Activated CD4-positive, alpha-beta T cell treated with anti-CD3 and anti-CD28 coated beads, Interleukin-2, Interleukin-4, amounts not matched to agents 100 ng/mL and 50 ng/mL, durations not matched to agents 16 hours and 8 hours (primary cell): ENCODE data around the gene TOMM34.

Experiments
- DNase-seq: peaks from one replicate; pipeline ENCODE4 v3.0.0-alpha.2; 2020; ENCODE audit warnings: low spot score

The TOMM34 gene

GRCh38 chr20:44960103-44960852, at the start of gene TOMM34:
Gene TOMM34, minus strand, starts transcription at chr20:44960397. Its CDS starts 64 bp downstream, at chr20:44960333.
- DNase-seq, result peak; percentile 95

DNA sequence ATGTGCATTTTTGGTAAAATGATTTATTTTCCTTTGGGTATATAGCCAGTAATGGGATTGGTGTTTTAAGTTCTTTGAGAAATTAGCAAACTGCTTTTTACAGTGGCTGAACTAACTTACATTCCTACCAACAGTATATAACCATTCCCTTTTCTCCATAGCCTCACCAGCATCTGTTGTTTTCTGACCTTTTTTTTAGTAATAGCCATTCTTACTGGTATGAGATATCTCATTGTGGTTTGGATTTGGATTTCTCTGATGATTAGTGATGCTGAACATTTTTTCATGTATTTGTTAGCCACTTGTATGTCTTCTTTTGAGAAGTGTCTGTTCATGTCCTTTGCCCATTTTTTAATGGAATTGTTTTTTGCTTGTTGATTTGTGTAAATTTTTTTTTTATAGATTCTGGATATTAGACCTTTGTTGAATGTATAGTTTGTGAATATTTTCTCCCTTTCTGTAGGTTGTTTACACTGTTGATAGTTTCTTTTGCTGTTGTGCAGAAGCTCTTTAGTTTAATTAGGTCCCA, 48.4 kb upstream of the TOMM34 start:
- no peak for DNase-seq

DNA sequence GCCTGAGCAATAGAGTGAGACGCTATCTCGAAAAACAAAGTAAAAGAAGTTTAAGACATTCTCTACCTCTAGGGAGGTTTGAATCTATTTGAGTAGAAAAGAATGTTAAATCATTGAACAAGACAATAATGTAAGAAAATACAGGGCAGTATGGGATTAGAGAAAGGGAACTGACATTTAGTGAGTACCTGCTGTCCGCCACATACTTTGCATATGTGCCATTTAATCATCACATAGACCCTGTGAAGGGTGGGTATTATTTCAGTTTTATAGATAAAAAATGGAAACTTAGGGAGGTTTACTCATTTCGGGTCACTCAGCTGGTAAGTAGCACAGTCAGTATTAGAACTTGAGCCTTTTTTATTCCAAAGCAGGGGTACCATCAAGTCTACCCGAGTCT, 37.5 kb upstream of the TOMM34 start:
- DNase-seq, result no peak

DNA sequence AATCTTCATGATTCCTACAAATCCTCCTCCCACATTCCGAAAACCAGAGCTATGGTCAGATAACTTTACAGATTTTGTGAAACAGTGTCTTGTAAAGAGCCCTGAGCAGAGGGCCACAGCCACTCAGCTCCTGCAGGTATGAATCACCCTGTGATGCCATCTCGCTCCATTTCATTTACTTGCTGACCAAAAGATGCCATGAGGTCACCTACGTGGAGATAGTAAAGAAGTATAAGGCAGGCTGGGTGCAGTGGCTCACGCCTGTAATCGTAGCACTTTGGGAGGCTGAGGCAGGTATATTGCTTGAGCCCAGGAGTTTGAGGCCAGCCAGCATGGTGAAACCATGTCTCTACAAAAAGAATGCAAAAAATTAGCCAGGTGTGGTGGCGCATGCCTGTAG, 37.0 kb upstream of the TOMM34 start:
- DNase-seq, result no peak

- peak; percentile 52 for DNase-seq
Measured at GRCh38 chr20:44993343-44993742, 33.1 kb upstream of the TOMM34 start.

DNA sequence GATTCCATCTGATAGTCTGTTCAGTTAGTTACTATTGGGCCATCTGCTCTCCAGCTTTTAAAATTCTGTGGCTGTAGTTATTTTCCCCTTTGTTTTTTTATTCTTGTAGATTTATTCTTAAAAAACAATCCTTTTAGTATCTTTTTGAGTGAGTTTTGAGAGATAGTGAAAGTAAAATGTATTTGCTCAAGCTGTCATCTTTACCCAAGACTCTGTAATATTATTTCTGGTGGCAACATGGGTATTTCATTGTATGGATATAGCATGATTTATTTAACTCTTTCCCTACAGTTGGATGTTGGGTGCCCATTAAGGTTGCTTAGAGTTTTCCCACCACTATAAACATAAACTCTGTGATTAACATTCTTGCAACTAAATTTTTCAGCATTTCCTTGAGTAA, 30.8 kb upstream of the TOMM34 start:
- DNase-seq, result no peak

DNA sequence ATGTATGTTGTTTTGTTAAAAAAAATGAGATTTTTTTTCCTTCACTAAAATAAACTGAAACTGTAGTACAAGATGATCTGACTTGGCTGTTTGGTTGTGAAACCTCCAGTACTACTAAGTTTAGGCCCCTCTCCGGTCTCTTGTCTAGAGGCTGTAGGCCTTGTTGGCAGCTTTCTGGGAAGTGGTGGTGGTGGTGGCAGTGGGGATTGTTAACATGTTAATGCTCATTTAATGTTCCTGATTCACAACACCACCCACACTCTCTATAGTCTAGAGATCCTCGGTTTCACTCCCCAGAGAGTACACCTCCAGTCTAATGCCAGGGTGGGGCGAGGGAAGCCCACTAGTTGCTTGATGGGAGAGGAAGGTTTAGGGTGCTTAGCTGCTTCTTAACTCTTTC, 30.2 kb upstream of the TOMM34 start:
- peak; percentile 72 for DNase-seq

GRCh38 chr20:44988631-44989171, 28.5 kb upstream of the TOMM34 start:
- no peak for DNase-seq

- DNase-seq, result no peak
Measured at GRCh38 chr20:44983093-44983674, 23.0 kb upstream of the TOMM34 start.

DNA sequence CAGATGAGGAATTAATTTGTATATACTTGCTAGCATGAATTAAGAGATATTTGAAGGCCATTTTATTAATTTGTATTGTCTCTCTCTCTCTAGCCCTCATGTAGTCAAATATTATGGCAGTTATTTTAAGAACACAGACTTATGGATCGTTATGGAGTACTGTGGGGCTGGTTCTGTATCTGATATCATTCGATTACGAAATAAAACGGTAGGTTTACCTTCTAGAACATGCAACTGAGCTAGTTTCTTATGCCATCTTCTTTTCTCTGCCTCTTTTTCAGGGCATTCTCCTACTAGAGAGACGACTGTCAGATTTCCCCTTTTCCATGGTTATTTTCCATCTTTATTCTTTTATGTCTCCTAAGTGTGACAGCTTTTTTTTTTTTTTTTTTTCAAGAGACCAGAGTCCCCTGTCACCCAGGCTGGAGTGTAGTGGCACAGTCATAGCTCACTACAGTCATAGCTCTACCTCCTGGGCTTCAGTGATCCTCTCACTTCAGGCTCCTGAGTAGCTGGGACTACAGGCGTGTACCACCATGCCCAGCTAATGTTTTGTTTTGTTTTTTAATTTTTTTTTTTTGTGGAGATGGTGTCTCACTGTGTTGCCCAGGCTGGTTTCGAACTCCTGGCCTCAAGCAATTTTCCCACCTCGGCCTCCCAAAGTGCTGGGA, 21.7 kb upstream of the TOMM34 start:
- DNase-seq, result no peak

DNA sequence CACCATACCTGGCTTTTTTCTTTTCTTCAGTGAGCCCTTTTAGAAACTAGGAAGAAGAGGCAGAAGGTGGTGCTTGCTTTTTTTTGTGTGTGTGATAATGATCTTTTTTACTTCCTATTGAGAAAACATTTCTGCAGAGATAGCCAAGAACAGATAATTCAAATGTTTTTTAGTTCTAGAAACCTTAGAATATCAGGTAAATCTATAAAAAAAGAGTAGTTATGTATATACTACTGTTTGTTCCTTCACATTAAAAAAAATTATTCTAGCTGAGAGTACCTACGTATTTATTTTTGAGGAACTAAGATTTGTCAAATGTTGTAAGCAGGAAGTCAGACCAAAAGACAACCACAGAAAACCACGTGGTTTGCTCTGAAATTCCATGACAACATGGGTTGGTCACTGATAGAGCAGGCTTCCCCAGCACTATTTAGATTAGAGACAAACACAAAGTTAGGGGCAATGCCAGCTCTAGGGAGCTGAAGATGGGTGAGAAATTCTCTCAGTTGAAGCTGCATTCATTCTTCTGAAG, 19.0 kb upstream of the TOMM34 start:
- DNase-seq, result peak; percentile 73

GRCh38 chr20:44976698-44977097, 16.5 kb upstream of the TOMM34 start:
- no peak for DNase-seq

GRCh38 chr20:44973053-44973452, 12.9 kb upstream of the TOMM34 start:
- DNase-seq, result no peak

DNA sequence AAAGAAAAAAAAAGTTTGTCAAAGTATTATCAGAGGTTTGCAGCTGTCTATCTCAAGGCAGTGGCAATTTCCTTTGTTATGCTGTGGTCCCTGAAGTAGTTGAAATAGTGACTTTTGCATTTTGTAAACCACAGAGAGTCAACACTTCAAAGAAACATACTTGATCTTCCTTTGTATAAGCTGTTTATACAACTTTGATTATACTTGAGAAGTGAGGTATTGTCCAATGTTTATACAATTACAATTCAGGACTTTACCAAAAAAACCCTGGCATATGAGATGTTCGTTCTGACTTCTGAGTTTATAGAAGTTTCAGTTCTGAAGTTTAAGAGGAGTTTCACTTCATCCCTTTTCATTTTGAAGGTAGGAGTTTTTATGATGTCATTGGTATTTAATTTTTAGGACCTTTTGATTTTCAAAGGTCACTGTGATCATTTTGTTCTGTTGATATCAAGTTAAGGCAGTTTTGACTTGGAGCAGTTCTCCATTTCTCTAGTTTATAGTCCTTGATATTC, 10.1 kb upstream of the TOMM34 start:
- DNase-seq, result peak; percentile 28

DNA sequence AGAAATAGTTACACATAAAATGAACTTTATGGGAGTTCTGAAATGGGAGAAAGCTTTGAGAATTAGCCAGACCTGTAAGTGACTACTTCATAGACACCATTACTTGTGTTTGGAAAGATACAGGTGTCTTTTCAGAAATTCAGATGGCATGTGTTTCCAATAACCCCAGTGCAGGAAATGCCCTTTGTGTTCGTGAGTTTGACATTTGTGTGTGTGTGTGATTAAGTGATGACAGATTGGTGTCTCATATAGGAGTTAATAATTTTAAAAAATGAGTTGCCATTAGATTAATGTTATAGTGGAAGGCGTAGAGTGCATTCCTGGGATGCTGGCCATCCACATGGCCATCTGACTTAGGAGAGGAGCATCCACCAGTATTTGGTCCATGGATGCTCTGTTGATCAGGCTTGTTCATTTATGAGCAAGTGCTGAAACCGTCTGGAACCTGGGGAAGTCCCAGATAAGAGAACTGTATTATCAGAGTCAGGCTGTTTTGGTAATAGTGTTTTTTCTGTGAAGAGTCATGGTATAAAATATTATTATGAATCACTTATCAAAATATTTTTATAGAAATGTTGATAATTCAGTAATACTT, 9.2 kb upstream of the TOMM34 start:
- DNase-seq, result peak; percentile 53

DNA sequence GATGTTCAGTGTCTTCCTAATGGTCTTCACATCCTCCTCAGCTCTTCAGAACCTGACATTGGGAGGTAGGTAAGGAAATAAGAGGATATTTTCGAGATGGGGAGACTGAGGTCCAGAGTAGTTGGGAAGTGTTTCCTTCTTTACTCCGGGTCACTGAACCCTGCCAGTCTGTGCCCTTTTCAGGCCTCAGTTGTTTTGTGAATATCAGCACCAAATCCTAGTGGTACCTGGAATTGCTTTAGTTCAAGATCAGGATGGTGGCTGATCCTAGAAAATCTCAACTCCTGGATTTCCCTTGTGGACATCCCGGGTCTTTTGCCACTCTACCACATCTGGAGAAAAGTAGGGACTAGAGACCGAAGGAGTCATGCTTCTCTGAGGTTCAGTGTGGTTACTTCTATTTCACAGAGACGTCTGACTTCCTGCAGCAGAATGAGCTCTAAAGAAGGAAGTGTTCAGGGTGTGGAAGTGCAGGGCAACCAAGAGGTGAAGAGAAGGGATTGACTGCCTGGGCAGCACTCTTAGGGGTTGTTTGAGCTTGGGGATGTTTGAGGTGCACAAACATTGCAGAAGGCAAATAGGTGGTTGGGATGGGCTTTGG, 7.1 kb upstream of the TOMM34 start:
- peak; percentile 68 for DNase-seq

DNA sequence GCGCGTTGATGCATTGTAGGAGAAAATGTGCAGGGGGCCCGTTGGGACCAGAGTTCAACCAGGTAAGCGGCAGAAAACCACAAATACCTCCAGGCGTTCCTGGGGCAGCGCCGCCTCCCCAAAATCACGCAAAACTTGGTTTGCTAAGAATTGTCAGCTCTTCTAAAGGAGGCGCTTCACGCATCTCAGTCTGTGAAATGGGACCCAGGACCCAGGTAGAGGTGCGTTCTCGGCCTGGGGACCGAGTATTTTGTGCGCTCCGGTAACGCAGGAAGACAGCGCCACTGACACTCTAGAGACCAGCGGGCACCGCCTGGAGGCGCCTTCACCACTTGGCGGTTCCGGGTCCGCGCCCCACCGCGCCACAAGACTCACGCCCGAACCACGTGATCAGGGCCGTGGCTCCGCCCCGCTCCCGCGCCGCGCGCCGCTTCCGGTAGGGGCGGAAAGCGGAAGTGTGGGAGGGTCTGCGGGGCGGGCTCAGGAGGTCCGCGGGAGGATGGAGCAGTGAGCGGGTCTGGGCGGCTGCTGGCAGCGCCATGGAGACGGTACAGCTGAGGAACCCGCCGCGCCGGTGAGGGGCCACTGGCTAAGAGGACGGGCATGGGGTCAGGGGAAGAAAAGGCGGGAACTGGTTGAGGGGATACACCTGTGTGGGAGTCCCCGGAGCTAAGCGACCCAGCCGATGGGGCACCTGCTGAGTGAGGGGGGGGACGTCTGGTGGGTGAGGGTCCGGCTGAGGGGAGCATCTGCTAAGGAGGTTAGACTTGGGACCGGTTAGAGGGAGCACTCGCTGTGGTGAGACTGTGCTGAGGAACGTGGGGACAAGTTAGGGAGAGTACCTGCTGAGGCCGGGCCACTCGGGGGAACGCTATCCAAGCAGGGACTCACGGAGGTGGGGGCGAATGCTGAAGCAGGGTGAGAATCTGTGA, 6.1 kb upstream of the TOMM34 start, which contains the start of gene STK4:
Gene STK4, plus strand, starts transcription at position 483 of the 932 bp plus-strand sequence. Its CDS starts 57 bp downstream, at position 540.
- DNase-seq, result peak; percentile 96

DNA sequence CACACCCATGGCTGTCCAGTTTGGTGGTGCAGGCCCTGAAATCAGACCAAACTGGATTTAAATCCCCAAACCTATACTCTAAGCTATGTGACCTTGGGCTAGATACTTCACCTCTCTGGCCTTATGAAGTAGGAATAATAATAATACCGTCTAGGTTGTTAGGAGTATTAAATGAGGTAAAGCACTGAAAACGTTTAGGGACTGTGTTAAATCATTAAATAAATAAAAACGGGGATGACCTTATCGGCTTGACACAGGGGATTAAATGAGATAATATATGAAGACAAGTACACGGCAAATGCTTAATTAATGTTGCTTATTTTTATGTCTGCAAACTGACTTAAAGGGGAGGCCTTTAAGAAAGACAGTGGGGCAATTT, 5.4 kb upstream of the TOMM34 start:
- no peak for DNase-seq

DNA sequence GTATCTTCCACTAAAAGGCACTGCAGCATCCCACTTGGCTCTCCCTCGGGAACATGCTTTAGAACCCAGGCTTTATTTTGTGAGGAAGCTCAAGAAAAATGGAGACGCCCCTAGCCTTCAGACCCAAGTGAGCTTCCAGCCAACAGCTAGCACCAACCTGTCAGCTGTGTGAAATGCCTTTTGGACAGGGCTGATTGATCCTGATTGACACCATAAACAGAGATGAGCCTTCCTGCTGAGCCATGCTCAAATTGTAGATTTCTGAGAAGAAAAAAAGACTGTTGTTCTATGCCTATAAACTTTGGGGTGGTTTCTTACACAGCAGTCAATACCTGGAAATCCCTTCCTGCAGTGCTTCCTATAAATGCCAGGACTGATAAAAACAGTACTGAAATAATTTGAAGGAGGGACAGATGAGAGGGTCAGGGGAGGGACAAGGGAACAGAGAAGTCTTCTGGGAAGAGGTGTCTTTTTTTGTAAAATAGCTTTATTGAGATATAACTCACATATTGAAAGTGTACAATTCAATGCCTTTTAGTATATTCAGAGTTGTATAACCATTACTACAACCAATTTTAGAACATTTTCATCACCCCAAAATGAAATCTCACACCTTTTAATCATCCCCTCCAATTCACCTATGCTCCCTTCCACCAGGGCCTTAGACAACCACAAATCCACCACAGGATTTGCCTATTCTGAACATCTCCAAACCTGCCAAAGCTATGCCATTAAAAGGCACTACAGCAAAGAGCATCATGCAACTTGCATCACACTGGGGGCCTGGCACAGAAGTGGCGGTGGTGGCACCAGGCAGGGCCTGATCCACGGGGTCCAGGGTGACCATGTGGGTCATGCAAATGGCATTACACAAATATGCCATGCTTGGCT, 3.4 kb upstream of the TOMM34 start:
- DNase-seq, result no peak
